ENCODE data around the gene PXYLP1.

- TF ChIP-seq POLR2A (IDR thresholded peaks at IDR 0.05; ENCODE audit: low read depth, low read length) (no peak), FOXK2 (IDR thresholded peaks at IDR 0.05) (no peak), POLR2AphosphoS2 (IDR thresholded peaks at IDR 0.05; ENCODE audit: low read depth, low read length) (no peak), CTCF (IDR thresholded peaks at IDR 0.05 in 2 of 3, conservative IDR thresholded peaks at IDR 0.05 in 1 of 3; ENCODE audit: control insufficient read depth in 2 of 3, extremely low read depth in 1 of 3, insufficient read depth in 1 of 3, low read depth in 3 of 3, low read length in 3 of 3) (no peak), NR2C1 (IDR thresholded peaks at IDR 0.05) (no peak), EP300 (IDR thresholded peaks at IDR 0.05; ENCODE audit: borderline replicate concordance in 1 of 2, control insufficient read depth in 1 of 2, low read depth in 2 of 2, low read length in 2 of 2) (no peak), SMC3 (IDR thresholded peaks at IDR 0.05; ENCODE audit: borderline replicate concordance, low read length) (no peak), EZH2 (IDR thresholded peaks at IDR 0.05; ENCODE audit: borderline replicate concordance, control insufficient read depth, low read depth, low read length) (no peak), MXI1 (IDR thresholded peaks at IDR 0.05; ENCODE audit: low read depth, low read length) (no peak)
Measured at GRCh38 chr3:141287326-141287725, 55.7 kb downstream of the PXYLP1 start.

Data from GM12878 (cell line).